ENCODE results near the gene TNNT2. TPM values are rescaled to one million over a fixed set of nuclear protein-coding genes. Genes with fewer than 3 reads are reported as not detected.

TNNT2 gene
- total RNA-seq, 1 experiment from 2014 or later: not detected

GRCh38 chr1:201330541-201330940 is 46.9 kb downstream of the TNNT2 start:
- POLR2A ChIA-PET: no interaction called here
- no peaks in the 10 kb centered on the region for H3K4me1 ChIP-seq (ENCODE audit: control insufficient read depth, insufficient read depth, low read length)
- intact Hi-C loops (cut with micrococcal nuclease; ENCODE audit: unreplicated experiment) (no loop called here), in situ Hi-C loops (cut with HindIII; ENCODE audit: low pct_unique_long_range_greater_than_20kb, low sequenced_read_pairs) (no loop called here)
- ATAC-seq (no peak), DNase-seq (ENCODE audit: low read depth, low spot score) (no peak)
- BruUV-seq (replicated peaks): no TSS peak
- H3K27ac ChIP-seq (ENCODE audit: low read length): no peak overlapping the region
- no peak overlapping the region for H3K4me3 ChIP-seq (ENCODE audit: low read depth in 2 of 2, low read length in 2 of 2)
- no peaks in the 10 kb centered on the region for H3K36me3 ChIP-seq (ENCODE audit: control insufficient read depth, insufficient read depth, low read length)
- H3K9me3 ChIP-seq (ENCODE audit: control insufficient read depth, insufficient read depth, low read depth, low read length): no peaks in the 10 kb centered on the region
- CTCF ChIA-PET: no interaction called here
- no peaks in the 10 kb centered on the region for H3K27me3 ChIP-seq (ENCODE audit: control insufficient read depth, insufficient read depth, low read length)
- TF ChIP-seq REST (IDR thresholded peaks at IDR 0.05; ENCODE audit: insufficient read depth in 1 of 2, low read depth in 2 of 2, low read length in 1 of 2) (no peak), CTCF (IDR thresholded peaks at IDR 0.05) (no peak), TCF7L2 (IDR thresholded peaks at IDR 0.05; ENCODE audit: low read depth, low read length) (no peak), POLR2AphosphoS5 (IDR thresholded peaks at IDR 0.05; ENCODE audit: low read depth, low read length) (no peak), SIN3A (IDR thresholded peaks at IDR 0.05; ENCODE audit: borderline replicate concordance, insufficient read depth, low read depth, low read length) (no peak)

GRCh38 chr1:201329801-201330200 is 47.7 kb downstream of the TNNT2 start:
- H3K27me3 ChIP-seq (ENCODE audit: control insufficient read depth, insufficient read depth, low read length): no peaks in the 10 kb centered on the region
- H3K36me3 ChIP-seq (ENCODE audit: control insufficient read depth, insufficient read depth, low read length): no peaks in the 10 kb centered on the region
- no peak for TF ChIP-seq REST (IDR thresholded peaks at IDR 0.05; ENCODE audit: insufficient read depth in 1 of 2, low read depth in 2 of 2, low read length in 1 of 2)
- no peak for TF ChIP-seq CTCF (IDR thresholded peaks at IDR 0.05)
- TF ChIP-seq TCF7L2 (IDR thresholded peaks at IDR 0.05; ENCODE audit: low read depth, low read length): no peak
- TF ChIP-seq SIN3A (IDR thresholded peaks at IDR 0.05; ENCODE audit: borderline replicate concordance, insufficient read depth, low read depth, low read length): no peak
- no peak for TF ChIP-seq POLR2AphosphoS5 (IDR thresholded peaks at IDR 0.05; ENCODE audit: low read depth, low read length)
- no peaks in the 10 kb centered on the region for H3K9me3 ChIP-seq (ENCODE audit: control insufficient read depth, insufficient read depth, low read depth, low read length)
- intact Hi-C loops (cut with micrococcal nuclease; ENCODE audit: unreplicated experiment) (no loop called here), in situ Hi-C loops (cut with HindIII; ENCODE audit: low pct_unique_long_range_greater_than_20kb, low sequenced_read_pairs) (no loop called here)
- no TSS peak for BruUV-seq (replicated peaks)
- ATAC-seq: no peak
- DNase-seq (ENCODE audit: low read depth, low spot score): no peak
- POLR2A ChIA-PET: no interaction called here
- CTCF ChIA-PET: no interaction called here
- no peak overlapping the region for H3K27ac ChIP-seq (ENCODE audit: low read length)
- H3K4me1 ChIP-seq (ENCODE audit: control insufficient read depth, insufficient read depth, low read length): no peaks in the 10 kb centered on the region
- no peak overlapping the region for H3K4me3 ChIP-seq (ENCODE audit: low read depth in 2 of 2, low read length in 2 of 2)

All from Panc1 (cell line).